Panc1 (cell line): Measurements from ENCODE around the gene EYA2. TPM values are rescaled to one million over a fixed set of nuclear protein-coding genes. Genes with fewer than 3 reads are reported as not detected.
A peak's percentile ranks its signal among the peaks of the same experiment; 100 is the strongest.

Experiments
- ATAC-seq: fragments of 200-7000 bp; cut with Tn5 transposase; 2 replicates; pipeline ENCODE4 v1.9.1; 2020; ENCODE audit warnings: mild to moderate bottlenecking, moderate library complexity
- BruUV-seq: library from RNA; stranded (reverse); fragments of 400-500 nt; replicated peaks from 2 replicates; lab custom pipeline; 2021; lab: Mats Ljungman, UMichigan
- CTCF ChIA-PET: fragments of 300-600 bp; sonication (Branson Sonifier 250); formaldehyde crosslinking; loops from one replicate; lab custom pipeline; 2022; ENCODE audit warnings: antibody characterized with exemption; lab: Charles Lee
- POLR2A ChIA-PET: fragments of 300-600 bp; sonication (Branson Sonifier 250); formaldehyde crosslinking; loops from one replicate; lab custom pipeline; 2022; ENCODE audit warnings: antibody characterized with exemption; lab: Charles Lee
- DNase-seq: peaks from one replicate; pipeline ENCODE4 v3.0.0-alpha.2; 2010; ENCODE audit warnings: low read depth, low spot score
- H3K27ac ChIP-seq: 2 replicates; pipeline ENCODE4 v1.5.1; 2011; ENCODE audit warnings: mild to moderate bottlenecking, low read length, inconsistent platforms
- H3K27me3 ChIP-seq: fragments of 200-500 bp; sonication (Bioruptor generic); 2 replicates; pipeline ENCODE4 v1.6.0; 2014; ENCODE audit warnings: low read length, inconsistent platforms; ENCODE audit not compliant: control insufficient read depth, insufficient read depth
- H3K36me3 ChIP-seq: fragments of 200-500 bp; sonication (Bioruptor generic); 2 replicates; pipeline ENCODE4 v1.5.1; 2014; ENCODE audit warnings: inconsistent platforms, mild to moderate bottlenecking, low read length, moderate library complexity; ENCODE audit not compliant: control insufficient read depth, insufficient read depth
- H3K4me1 ChIP-seq: 2 replicates; pipeline ENCODE4 v1.5.1; 2011; ENCODE audit warnings: inconsistent platforms, mild to moderate bottlenecking, low read length, moderate library complexity; ENCODE audit not compliant: control insufficient read depth, insufficient read depth
- H3K4me3 ChIP-seq, 2 experiments: 2 replicates each; pipeline ENCODE4 v1.5.1; 2011 to 2012; ENCODE audit warnings: low read depth in 2 of 2, low read length in 2 of 2, mild to moderate bottlenecking in 2 of 2, inconsistent platforms in 1 of 2, moderate library complexity in 1 of 2
- H3K9me3 ChIP-seq: fragments of 200-500 bp; sonication (Bioruptor generic); 2 replicates; pipeline ENCODE4 v1.5.1; 2014; ENCODE audit warnings: low read depth, mild to moderate bottlenecking, inconsistent platforms, low read length, moderate library complexity; ENCODE audit not compliant: control insufficient read depth, insufficient read depth
- CTCF ChIP-seq: fragments of 450-650 bp; IDR thresholded peaks from 2 replicates; pipeline ENCODE4 v1.5.1; 2017; ENCODE audit warnings: mild to moderate bottlenecking
- POLR2AphosphoS5 ChIP-seq: IDR thresholded peaks from 2 replicates; pipeline ENCODE4 v1.6.1; 2012; ENCODE audit warnings: mild to moderate bottlenecking, low read depth, low read length, moderate library complexity
- REST ChIP-seq, 2 experiments: IDR thresholded peaks; 2 replicates each; pipeline ENCODE4 v1.6.1; 2011 to 2012; ENCODE audit warnings: low read depth in 2 of 2, control low read depth in 1 of 2, low read length in 1 of 2, mild to moderate bottlenecking in 1 of 2, moderate library complexity in 1 of 2; ENCODE audit not compliant: insufficient read depth in 1 of 2
- SIN3A ChIP-seq: IDR thresholded peaks from 2 replicates; pipeline ENCODE4 v1.6.1; 2012; ENCODE audit warnings: low read depth, mild to moderate bottlenecking, low read length, moderate library complexity, borderline replicate concordance; ENCODE audit not compliant: insufficient read depth
- TCF7L2 ChIP-seq: IDR thresholded peaks from 2 replicates; pipeline ENCODE4 v1.6.1; 2011; ENCODE audit warnings: mild to moderate bottlenecking, low read depth, low read length, inconsistent platforms
- in situ Hi-C: cut with HindIII; loops from 2 replicates; pipeline ENCODE4 v1.10.0; 2016; ENCODE audit warnings: low sequenced_read_pairs, low pct_unique_long_range_greater_than_20kb
- intact Hi-C: fragments of 100-400 bp; cut with micrococcal nuclease; formaldehyde crosslinking; loops from one replicate; pipeline ENCODE4 v1.10.0; 2022; ENCODE audit not compliant: unreplicated experiment
- total RNA-seq: library from RNA; stranded (reverse); gene quantifications from one replicate; pipeline ENCODE4 v1.2.1, GENCODE V29; 2021; ENCODE audit not compliant: unreplicated experiment

The EYA2 gene
- total RNA-seq, 1 experiment from 2014 or later, result 1.9 TPM

GRCh38 chr20:47217482-47218446 is 323.1 kb downstream of the EYA2 start:
- CTCF ChIA-PET, result interaction anchor here (0.7 kb wide), 2 partner anchors 53 to 686 kb away, joined by 3 to 6 read pairs; no protein-coding TSS in a partner anchor
- in situ Hi-C loops (no loop called here), intact Hi-C loops (no loop called here)
- ATAC-seq, result no peak
- no peak overlapping the region for H3K4me3 ChIP-seq
- no peaks in the 10 kb centered on the region for H3K9me3 ChIP-seq
- no peak for TF ChIP-seq SIN3A
- TF ChIP-seq REST (IDR thresholded peaks at IDR 0.05; ENCODE audit: insufficient read depth in 1 of 2, low read depth in 2 of 2, low read length in 1 of 2), result no peak
- TF ChIP-seq POLR2AphosphoS5, result no peak
- no peak for TF ChIP-seq CTCF
- TF ChIP-seq TCF7L2, result no peak
- no peaks in the 10 kb centered on the region for H3K27me3 ChIP-seq
- H3K36me3 ChIP-seq, result peaks cover 9% of the 10 kb centered on the region
- no peak overlapping the region for H3K27ac ChIP-seq
- POLR2A ChIA-PET, result no interaction called here
- no peaks in the 10 kb centered on the region for H3K4me1 ChIP-seq
- BruUV-seq, result TSS peak; percentile 53
- DNase-seq, result no peak

- BruUV-seq, result no TSS peak
- intact Hi-C loops, result no loop called here
- Histone ChIP-seq H3K27me3 (no peaks in the 10 kb centered on the region), H3K27ac (no peak overlapping the region), H3K4me3 (no peak overlapping the region), H3K36me3 (peaks cover 9% of the 10 kb centered on the region), H3K4me1 (no peaks in the 10 kb centered on the region), H3K9me3 (no peaks in the 10 kb centered on the region)
- no peak for DNase-seq
- TF ChIP-seq TCF7L2 (no peak), REST (IDR thresholded peaks at IDR 0.05; ENCODE audit: insufficient read depth in 1 of 2, low read depth in 2 of 2, low read length in 1 of 2) (no peak), SIN3A (no peak), CTCF (peak; percentile 87), POLR2AphosphoS5 (no peak)
- in situ Hi-C loops, result no loop called here
- ChIA-PET POLR2A (no interaction called here), CTCF (interaction anchor here (1.3 kb wide), 1 partner anchor 164 kb away, joined by 4 read pairs; no protein-coding TSS in a partner anchor)
- peak; percentile 71; the same call in 1 of the 2 replicates for ATAC-seq
Measured at GRCh38 chr20:47220161-47220582, 325.5 kb downstream of the EYA2 start.
